ENCODE data around the gene CTH.
"Not testable (repeated sequence)": the region's sequence is repeated elsewhere in the genome, so short reads cannot be mapped to it uniquely, and the experiment has no call there.

Gene CTH

GRCh38 chr1:70405780-70406416, 5.2 kb upstream of the CTH start:
- no peak for DNase-seq (ENCODE audit: low read depth in 2 of 3, low spot score in 2 of 3)

GRCh38 chr1:70409136-70409535, 1.9 kb upstream of the CTH start:
- DNase-seq (ENCODE audit: low read depth in 2 of 3, low spot score in 2 of 3), result no peak

- peak in 1 of 3 experiments; percentile 3 for DNase-seq (ENCODE audit: low read depth in 2 of 3, low spot score in 2 of 3)
Observed at GRCh38 chr1:70411360-70411844, 334 bp downstream of the CTH start.

- no peak for DNase-seq (ENCODE audit: low read depth in 2 of 3, low spot score in 2 of 3)
Observed at GRCh38 chr1:70415882-70416281, 4.8 kb downstream of the CTH start.

- not testable (repeated sequence) for DNase-seq (ENCODE audit: low read depth in 2 of 3, low spot score in 2 of 3)
Observed at GRCh38 chr1:70418973-70419734, 8.1 kb downstream of the CTH start.

- no peak for DNase-seq (ENCODE audit: low read depth in 2 of 3, low spot score in 2 of 3)
Observed at GRCh38 chr1:70420320-70420719, 9.3 kb downstream of the CTH start.

- no peak for DNase-seq (ENCODE audit: low read depth in 2 of 3, low spot score in 2 of 3)
Observed at GRCh38 chr1:70426154-70427131, 15.4 kb downstream of the CTH start.

- no peak for DNase-seq (ENCODE audit: low read depth in 2 of 3, low spot score in 2 of 3)
Observed at GRCh38 chr1:70427976-70428375, 16.9 kb downstream of the CTH start.

GRCh38 chr1:70429219-70429618, 18.2 kb downstream of the CTH start:
- DNase-seq (ENCODE audit: low read depth in 2 of 3, low spot score in 2 of 3), result no peak

- DNase-seq (ENCODE audit: low read depth in 2 of 3, low spot score in 2 of 3), result no peak
Observed at GRCh38 chr1:70429757-70430156, 18.7 kb downstream of the CTH start.

GRCh38 chr1:70431317-70431716, 20.2 kb downstream of the CTH start:
- DNase-seq (ENCODE audit: low read depth in 2 of 3, low spot score in 2 of 3), result no peak

GRCh38 chr1:70431874-70432273, 20.8 kb downstream of the CTH start:
- no peak for DNase-seq (ENCODE audit: low read depth in 2 of 3, low spot score in 2 of 3)

GRCh38 chr1:70434253-70434859, 23.3 kb downstream of the CTH start:
- no peak for DNase-seq (ENCODE audit: low read depth in 2 of 3, low spot score in 2 of 3)

GRCh38 chr1:70436622-70437251, 25.7 kb downstream of the CTH start:
- no peak for DNase-seq (ENCODE audit: low read depth in 2 of 3, low spot score in 2 of 3)

- no peak for DNase-seq (ENCODE audit: low read depth in 2 of 3, low spot score in 2 of 3)
Observed at GRCh38 chr1:70438529-70438928, 27.5 kb downstream of the CTH start.

GRCh38 chr1:70440642-70441391, 29.7 kb downstream of the CTH start:
- no peak for DNase-seq (ENCODE audit: low read depth in 2 of 3, low spot score in 2 of 3)

GRCh38 chr1:70441392-70442035, 30.4 kb downstream of the CTH start:
- DNase-seq (ENCODE audit: low read depth in 2 of 3, low spot score in 2 of 3), result no peak

- DNase-seq (ENCODE audit: low read depth in 2 of 3, low spot score in 2 of 3), result no peak
Observed at GRCh38 chr1:70442490-70442889, 31.4 kb downstream of the CTH start.

GRCh38 chr1:70443739-70444138, 32.7 kb downstream of the CTH start:
- no peak for DNase-seq (ENCODE audit: low read depth in 2 of 3, low spot score in 2 of 3)

All from activated CD8-positive, alpha-beta memory T cell treated with anti-CD3 and anti-CD28 coated beads for 48 hours (primary cell).